H1 (cell line): ENCODE measurements around the gene SLC23A3. TPM values are rescaled to one million over a fixed set of nuclear protein-coding genes. Genes with fewer than 3 reads are reported as not detected.

ENCODE experiments used
- RXRA ChIP-seq: IDR thresholded peaks from 2 replicates; pipeline ENCODE4 v1.6.1; 2011; ENCODE audit warnings: low read depth, mild to moderate bottlenecking, low read length, moderate library complexity; ENCODE audit not compliant: insufficient read depth
- polyA plus RNA-seq, 7 experiments: library from polyadenylated mRNA; depleted of rRNA in 3 of 7; stranded (reverse) in 5 of 7; unstranded in 2 of 7; fragments of >200 nt in 5 of 7; fragments of 200-250 nt in 2 of 7; gene quantifications; 1 replicate in 5 of 7; 2 replicates in 1 of 7; 4 replicates in 1 of 7; pipeline versions ENCODE4 v1.2.1 to v1.2.3, GENCODE V29; 2011 to 2013; ENCODE audit warnings: missing spikeins in 2 of 7, mixed read lengths in 2 of 7
- total RNA-seq: library from RNA; stranded (reverse); fragmentation: NEBNext Ultra II Directional; extraction: Animal tissue kit (Norgen Biotek cat#: 25700); gene quantifications from 2 replicates; pipeline ENCODE4 v1.2.1, GENCODE V29; 2021

Gene SLC23A3
- total and polyA plus RNA-seq, 2 of the 8 experiments (the other 6 are each of a cell fraction or from before 2014, with no cell fraction given), result 0.35 to 0.84 TPM

DNA sequence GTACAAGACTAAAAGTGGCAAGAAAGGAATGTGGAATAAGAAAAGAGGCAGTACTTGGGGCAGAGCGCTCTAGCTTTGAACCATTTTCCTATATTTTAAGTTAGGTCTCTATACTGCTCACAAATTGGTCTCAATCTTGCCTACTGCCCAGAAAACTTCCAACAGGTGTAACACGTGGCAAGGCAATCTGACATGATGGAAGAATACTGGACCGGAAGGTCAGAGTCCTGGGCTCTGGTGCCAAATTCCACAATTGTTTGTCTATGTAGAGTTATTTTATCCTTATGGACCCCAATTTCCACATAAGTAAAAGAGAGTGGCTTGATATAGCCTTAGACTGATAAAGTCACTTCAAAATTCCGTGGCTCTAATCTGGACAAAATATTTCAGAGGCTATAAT lies 38.1 kb downstream of the SLC23A3 start (continued):
- TF ChIP-seq RXRA, result no peak
